Skeletal muscle satellite cell (primary cell): ENCODE measurements around the gene VMP1.

Source experiments
- H3K27me3 ChIP-seq: 2 replicates; pipeline ENCODE4 v1.7.0; 2013; ENCODE audit warnings: low read length; ENCODE audit not compliant: control insufficient read depth, insufficient read depth
- H3K36me3 ChIP-seq: 2 replicates; pipeline ENCODE4 v1.7.0; 2013; ENCODE audit warnings: mild to moderate bottlenecking, control low read depth, low read length; ENCODE audit not compliant: insufficient read depth
- H3K4me1 ChIP-seq: 2 replicates; pipeline ENCODE4 v1.7.0; 2013; ENCODE audit warnings: low read length; ENCODE audit not compliant: control insufficient read depth, insufficient read depth
- H3K4me2 ChIP-seq: 2 replicates; pipeline ENCODE4 v1.7.0; 2013; ENCODE audit warnings: mild to moderate bottlenecking, low read length
- H3K4me3 ChIP-seq: 2 replicates; pipeline ENCODE4 v1.7.0; 2013; ENCODE audit warnings: low read length
- H3K9ac ChIP-seq: 2 replicates; pipeline ENCODE4 v1.7.0; 2013; ENCODE audit warnings: mild to moderate bottlenecking, low read depth, low read length, moderate library complexity
- H3K9me3 ChIP-seq: replicated peaks from 2 replicates; pipeline ENCODE4 v1.7.0; 2013; ENCODE audit warnings: mild to moderate bottlenecking, control low read depth, low read length

VMP1 gene

GRCh38 chr17:59688008-59688407, 19.4 kb upstream of the VMP1 start:
- Histone ChIP-seq H3K4me3 (no peak overlapping the region), H3K4me2 (no peak overlapping the region), H3K9me3 (no peaks in the 10 kb centered on the region), H3K9ac (no peak overlapping the region), H3K4me1 (no peaks in the 10 kb centered on the region), H3K36me3 (peaks cover 83% of the 10 kb centered on the region), H3K27me3 (no peaks in the 10 kb centered on the region)

- Histone ChIP-seq H3K9me3 (no peaks in the 10 kb centered on the region), H3K27me3 (no peaks in the 10 kb centered on the region), H3K4me2 (no peak overlapping the region), H3K4me3 (no peak overlapping the region), H3K36me3 (peaks cover 83% of the 10 kb centered on the region), H3K9ac (no peak overlapping the region), H3K4me1 (no peaks in the 10 kb centered on the region)
Observed at GRCh38 chr17:59688496-59688895, 19.0 kb upstream of the VMP1 start.

GRCh38 chr17:59693582-59693981, 13.9 kb upstream of the VMP1 start:
- H3K4me2 ChIP-seq, result no peak overlapping the region
- peaks cover 82% of the 10 kb centered on the region for H3K36me3 ChIP-seq
- no peaks in the 10 kb centered on the region for H3K4me1 ChIP-seq
- no peaks in the 10 kb centered on the region for H3K9me3 ChIP-seq
- no peaks in the 10 kb centered on the region for H3K27me3 ChIP-seq
- H3K9ac ChIP-seq, result no peak overlapping the region
- no peak overlapping the region for H3K4me3 ChIP-seq

- Histone ChIP-seq H3K36me3 (peaks cover 82% of the 10 kb centered on the region), H3K4me2 (no peak overlapping the region), H3K9me3 (no peaks in the 10 kb centered on the region), H3K4me1 (no peaks in the 10 kb centered on the region), H3K4me3 (no peak overlapping the region), H3K9ac (no peak overlapping the region), H3K27me3 (no peaks in the 10 kb centered on the region)
Observed at GRCh38 chr17:59694344-59694743, 13.1 kb upstream of the VMP1 start.

GRCh38 chr17:59695945-59696681, 11.3 kb upstream of the VMP1 start:
- peaks cover 81% of the 10 kb centered on the region for H3K36me3 ChIP-seq
- H3K4me1 ChIP-seq, result no peaks in the 10 kb centered on the region

GRCh38 chr17:59696682-59697277, 10.7 kb upstream of the VMP1 start:
- Histone ChIP-seq H3K9ac (no peak overlapping the region), H3K9me3 (no peaks in the 10 kb centered on the region), H3K4me3 (no peak overlapping the region), H3K4me1 (no peaks in the 10 kb centered on the region), H3K36me3 (peaks cover 81% of the 10 kb centered on the region), H3K27me3 (no peaks in the 10 kb centered on the region), H3K4me2 (no peak overlapping the region)

More at GRCh38 chr17:59695945-59696681, 11.3 kb upstream of the VMP1 start:
- no peak overlapping the region for H3K9ac ChIP-seq
- no peaks in the 10 kb centered on the region for H3K9me3 ChIP-seq
- no peak overlapping the region for H3K4me2 ChIP-seq
- no peak overlapping the region for H3K4me3 ChIP-seq
- no peaks in the 10 kb centered on the region for H3K27me3 ChIP-seq

- Histone ChIP-seq H3K36me3 (peaks cover 80% of the 10 kb centered on the region), H3K4me2 (no peak overlapping the region), H3K4me3 (no peak overlapping the region), H3K4me1 (no peaks in the 10 kb centered on the region), H3K9me3 (no peaks in the 10 kb centered on the region), H3K27me3 (no peaks in the 10 kb centered on the region), H3K9ac (no peak overlapping the region)
Observed at GRCh38 chr17:59698143-59698542, 9.3 kb upstream of the VMP1 start.

- no peaks in the 10 kb centered on the region for H3K27me3 ChIP-seq
- H3K36me3 ChIP-seq, result peaks cover 69% of the 10 kb centered on the region
- no peaks in the 10 kb centered on the region for H3K4me1 ChIP-seq
- H3K4me3 ChIP-seq, result no peak overlapping the region
- no peak overlapping the region for H3K4me2 ChIP-seq
- H3K9ac ChIP-seq, result no peak overlapping the region
- H3K9me3 ChIP-seq, result no peaks in the 10 kb centered on the region
Observed at GRCh38 chr17:59699218-59699617, 8.2 kb upstream of the VMP1 start.

- Histone ChIP-seq H3K9me3 (no peaks in the 10 kb centered on the region), H3K4me2 (no peak overlapping the region), H3K27me3 (no peaks in the 10 kb centered on the region), H3K36me3 (peaks cover 63% of the 10 kb centered on the region), H3K4me1 (no peaks in the 10 kb centered on the region), H3K9ac (no peak overlapping the region), H3K4me3 (no peak overlapping the region)
Observed at GRCh38 chr17:59699786-59700185, 7.7 kb upstream of the VMP1 start.

- H3K4me1 ChIP-seq, result peaks cover 7% of the 10 kb centered on the region
- H3K9me3 ChIP-seq, result no peaks in the 10 kb centered on the region
- no peak overlapping the region for H3K4me3 ChIP-seq
- peaks cover 39% of the 10 kb centered on the region for H3K36me3 ChIP-seq
- H3K9ac ChIP-seq, result no peak overlapping the region
- H3K4me2 ChIP-seq, result no peak overlapping the region
- no peaks in the 10 kb centered on the region for H3K27me3 ChIP-seq
Observed at GRCh38 chr17:59702304-59702703, 5.2 kb upstream of the VMP1 start.

- Histone ChIP-seq H3K4me3 (peak overlapping the region; percentile 82), H3K27me3 (no peaks in the 10 kb centered on the region), H3K4me1 (peaks cover 7% of the 10 kb centered on the region), H3K9ac (peak overlapping the region; percentile 95), H3K36me3 (no peaks in the 10 kb centered on the region), H3K4me2 (peak overlapping the region; percentile 89), H3K9me3 (no peaks in the 10 kb centered on the region)
Observed at GRCh38 chr17:59707971-59708430, 547 bp downstream of the VMP1 start.

- H3K9ac ChIP-seq, result no peak overlapping the region
- no peaks in the 10 kb centered on the region for H3K9me3 ChIP-seq
- no peak overlapping the region for H3K4me2 ChIP-seq
- H3K4me3 ChIP-seq, result no peak overlapping the region
- no peaks in the 10 kb centered on the region for H3K27me3 ChIP-seq
- H3K36me3 ChIP-seq, result no peaks in the 10 kb centered on the region
- H3K4me1 ChIP-seq, result no peaks in the 10 kb centered on the region
Observed at GRCh38 chr17:59711936-59712335, 4.5 kb downstream of the VMP1 start.
